K562 (cell line): ENCODE measurements around the gene DTNBP1. TPM values are rescaled to one million over a fixed set of nuclear protein-coding genes. Genes with fewer than 3 reads are reported as not detected.

Experiments
- BDP1 ChIP-seq: IDR thresholded peaks from 3 replicates; pipeline ENCODE4 v1.6.1; 2011; ENCODE audit not compliant: insufficient read length, insufficient read depth
- BMI1 ChIP-seq: fragments of 150-350 bp; IDR thresholded peaks from 2 replicates; pipeline ENCODE4 v1.6.1; 2014; ENCODE audit warnings: low read length
- CBX1 ChIP-seq: sonication (generic); IDR thresholded peaks from 2 replicates; pipeline ENCODE4 v1.6.1; 2016; ENCODE audit warnings: antibody characterized with exemption, low read depth, mild to moderate bottlenecking
- GATA2 ChIP-seq: sonication (generic); formaldehyde crosslinking; IDR thresholded peaks from 2 replicates; pipeline ENCODE4 v1.4.0; 2020; ENCODE audit warnings: mild to moderate bottlenecking, missing genetic modification reagents
- HLTF ChIP-seq: fragments of 450-650 bp; IDR thresholded peaks from 2 replicates; pipeline ENCODE4 v1.6.1; 2016
- ID3 ChIP-seq, 2 experiments: fragments of 250-450 bp in 1 of 2; fragments of 450-650 bp in 1 of 2; sonication (Bioruptor Pico) in 1 of 2; IDR thresholded peaks; 2 replicates each; pipeline versions ENCODE4 v1.6.1 to v1.8.0; 2016 to 2021; ENCODE audit warnings: mild to moderate bottlenecking in 2 of 2, moderate library complexity in 2 of 2, missing compliant biosample characterization in 1 of 2, missing genetic modification characterization in 1 of 2
- SMARCB1 ChIP-seq: IDR thresholded peaks from 2 replicates; pipeline ENCODE4 v1.6.1; 2011; ENCODE audit warnings: improper control_type of control experiment, low read depth; ENCODE audit not compliant: insufficient read length
- TRIM24 ChIP-seq, 2 experiments: fragments of 450-650 bp; IDR thresholded peaks; 2 replicates each; pipeline ENCODE4 v1.6.1; 2016
- ZFP36 ChIP-seq: fragments of 150-350 bp; IDR thresholded peaks from 2 replicates; pipeline ENCODE4 v1.6.1; 2018; ENCODE audit warnings: low read length, low read depth; ENCODE audit not compliant: partially characterized antibody
- ZNF717 ChIP-seq: fragments of 250-450 bp; sonication (Bioruptor Pico); IDR thresholded peaks from 2 replicates; pipeline ENCODE4 v1.5.0; 2021
- ZNF780A ChIP-seq: fragments of 250-450 bp; sonication (Bioruptor Pico); IDR thresholded peaks from 2 replicates; pipeline ENCODE4 v1.5.0; 2021; ENCODE audit warnings: mild to moderate bottlenecking
- polyA plus RNA-seq, 8 experiments: library from polyadenylated mRNA; depleted of rRNA in 4 of 8; stranded (reverse) in 5 of 8; unstranded in 3 of 8; fragments of >200 nt; fragmentation: Nextera tagmentation in 2 of 8; fragmentation: Illumina TruSeq in 1 of 8; extraction: Ambion mirVana in 2 of 8; extraction: Trizol in 1 of 8; gene quantifications; 2 replicates each; pipeline versions ENCODE4 v1.2.1 to v1.2.3, GENCODE V29; 2011 to 2014; ENCODE audit warnings: inconsistent platforms in 1 of 8, missing spikeins in 1 of 8
- total RNA-seq, 7 experiments: library from RNA; depleted of rRNA in 6 of 7; stranded (reverse); fragments of >200 nt in 6 of 7; fragmentation: Illumina TruSeq in 2 of 7; extraction: Trizol in 2 of 7; gene quantifications; 2 replicates each; pipeline versions ENCODE4 v1.2.1 to v1.2.3, GENCODE V29; 2011 to 2021; ENCODE audit warnings: low replicate concordance in 1 of 7
- TF ChIP-seq, protein P1 (sequence below): fragments of 450-650 bp; conservative IDR thresholded peaks from 2 replicates; pipeline ENCODE4 v1.6.1; 2016; ENCODE audit warnings: missing genetic modification characterization, low read depth, mild to moderate bottlenecking, control low read depth, missing compliant biosample characterization
- TF ChIP-seq, protein P2 (sequence below): sonication (generic); formaldehyde crosslinking; IDR thresholded peaks from 2 replicates; pipeline ENCODE4 v1.8.0; 2022; ENCODE audit warnings: mild to moderate bottlenecking, missing genetic modification reagents
- TF ChIP-seq, protein P3 (sequence below), 2 experiments: fragments of 450-650 bp in 1 of 2; sonication (generic) in 1 of 2; formaldehyde crosslinking in 1 of 2; IDR thresholded peaks; 2 replicates each; pipeline versions ENCODE4 v1.7.1 to v1.9.0; 2016 to 2022; ENCODE audit warnings: inconsistent platforms in 1 of 2, mild to moderate bottlenecking in 1 of 2, missing genetic modification reagents in 1 of 2
- TF ChIP-seq, protein P4 (sequence below): fragments of 250-450 bp; sonication (Bioruptor Pico); IDR thresholded peaks from 2 replicates; pipeline ENCODE4 v1.4.0; 2020

The DTNBP1 gene
- total and polyA plus RNA-seq, 9 of the 15 experiments (the other 6 are each of a cell fraction or from before 2014, with no cell fraction given), result 16.7 to 54.5 (median 21.4) TPM

GRCh38 chr6:15509335-15509933, 153.4 kb downstream of the DTNBP1 start (continued):
- TF ChIP-seq, protein P1, sequence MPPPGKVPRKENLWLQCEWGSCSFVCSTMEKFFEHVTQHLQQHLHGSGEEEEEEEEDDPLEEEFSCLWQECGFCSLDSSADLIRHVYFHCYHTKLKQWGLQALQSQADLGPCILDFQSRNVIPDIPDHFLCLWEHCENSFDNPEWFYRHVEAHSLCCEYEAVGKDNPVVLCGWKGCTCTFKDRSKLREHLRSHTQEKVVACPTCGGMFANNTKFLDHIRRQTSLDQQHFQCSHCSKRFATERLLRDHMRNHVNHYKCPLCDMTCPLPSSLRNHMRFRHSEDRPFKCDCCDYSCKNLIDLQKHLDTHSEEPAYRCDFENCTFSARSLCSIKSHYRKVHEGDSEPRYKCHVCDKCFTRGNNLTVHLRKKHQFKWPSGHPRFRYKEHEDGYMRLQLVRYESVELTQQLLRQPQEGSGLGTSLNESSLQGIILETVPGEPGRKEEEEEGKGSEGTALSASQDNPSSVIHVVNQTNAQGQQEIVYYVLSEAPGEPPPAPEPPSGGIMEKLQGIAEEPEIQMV (tag), result no peak
- TF ChIP-seq ID3 (CRISPR knock-in tag; IDR thresholded peaks at IDR 0.05) (no peak), ID3 (tag; IDR thresholded peaks at IDR 0.05) (peak; percentile 88; the same call in 1 of the 2 replicates), CBX1 (0 out of 2 replicates have a peak, but pooled peaks have one; percentile 13), GATA2 (peak; percentile 64), BDP1 (no peak), SMARCB1 (no peak), ZNF780A (CRISPR knock-in tag) (no peak), BMI1 (no peak), ZFP36 (no peak), ZNF717 (CRISPR knock-in tag) (no peak), TRIM24 (IDR thresholded peaks at IDR 0.05) (peak; percentile 40 to 63; a peak in 2 of 4 replicates), HLTF (no peak)
- TF ChIP-seq, protein P2, sequence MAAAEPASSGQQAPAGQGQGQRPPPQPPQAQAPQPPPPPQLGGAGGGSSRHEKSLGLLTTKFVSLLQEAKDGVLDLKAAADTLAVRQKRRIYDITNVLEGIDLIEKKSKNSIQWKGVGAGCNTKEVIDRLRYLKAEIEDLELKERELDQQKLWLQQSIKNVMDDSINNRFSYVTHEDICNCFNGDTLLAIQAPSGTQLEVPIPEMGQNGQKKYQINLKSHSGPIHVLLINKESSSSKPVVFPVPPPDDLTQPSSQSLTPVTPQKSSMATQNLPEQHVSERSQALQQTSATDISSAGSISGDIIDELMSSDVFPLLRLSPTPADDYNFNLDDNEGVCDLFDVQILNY, result no peak
- TF ChIP-seq, protein P3, sequence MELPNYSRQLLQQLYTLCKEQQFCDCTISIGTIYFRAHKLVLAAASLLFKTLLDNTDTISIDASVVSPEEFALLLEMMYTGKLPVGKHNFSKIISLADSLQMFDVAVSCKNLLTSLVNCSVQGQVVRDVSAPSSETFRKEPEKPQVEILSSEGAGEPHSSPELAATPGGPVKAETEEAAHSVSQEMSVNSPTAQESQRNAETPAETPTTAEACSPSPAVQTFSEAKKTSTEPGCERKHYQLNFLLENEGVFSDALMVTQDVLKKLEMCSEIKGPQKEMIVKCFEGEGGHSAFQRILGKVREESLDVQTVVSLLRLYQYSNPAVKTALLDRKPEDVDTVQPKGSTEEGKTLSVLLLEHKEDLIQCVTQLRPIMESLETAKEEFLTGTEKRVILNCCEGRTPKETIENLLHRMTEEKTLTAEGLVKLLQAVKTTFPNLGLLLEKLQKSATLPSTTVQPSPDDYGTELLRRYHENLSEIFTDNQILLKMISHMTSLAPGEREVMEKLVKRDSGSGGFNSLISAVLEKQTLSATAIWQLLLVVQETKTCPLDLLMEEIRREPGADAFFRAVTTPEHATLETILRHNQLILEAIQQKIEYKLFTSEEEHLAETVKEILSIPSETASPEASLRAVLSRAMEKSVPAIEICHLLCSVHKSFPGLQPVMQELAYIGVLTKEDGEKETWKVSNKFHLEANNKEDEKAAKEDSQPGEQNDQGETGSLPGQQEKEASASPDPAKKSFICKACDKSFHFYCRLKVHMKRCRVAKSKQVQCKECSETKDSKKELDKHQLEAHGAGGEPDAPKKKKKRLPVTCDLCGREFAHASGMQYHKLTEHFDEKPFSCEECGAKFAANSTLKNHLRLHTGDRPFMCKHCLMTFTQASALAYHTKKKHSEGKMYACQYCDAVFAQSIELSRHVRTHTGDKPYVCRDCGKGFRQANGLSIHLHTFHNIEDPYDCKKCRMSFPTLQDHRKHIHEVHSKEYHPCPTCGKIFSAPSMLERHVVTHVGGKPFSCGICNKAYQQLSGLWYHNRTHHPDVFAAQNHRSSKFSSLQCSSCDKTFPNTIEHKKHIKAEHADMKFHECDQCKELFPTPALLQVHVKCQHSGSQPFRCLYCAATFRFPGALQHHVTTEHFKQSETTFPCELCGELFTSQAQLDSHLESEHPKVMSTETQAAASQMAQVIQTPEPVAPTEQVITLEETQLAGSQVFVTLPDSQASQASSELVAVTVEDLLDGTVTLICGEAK (IDR thresholded peaks at IDR 0.05), result peak; percentile 82
- TF ChIP-seq, protein P3 (CRISPR knock-in tag; IDR thresholded peaks at IDR 0.05), result no peak
- TF ChIP-seq, protein P4, sequence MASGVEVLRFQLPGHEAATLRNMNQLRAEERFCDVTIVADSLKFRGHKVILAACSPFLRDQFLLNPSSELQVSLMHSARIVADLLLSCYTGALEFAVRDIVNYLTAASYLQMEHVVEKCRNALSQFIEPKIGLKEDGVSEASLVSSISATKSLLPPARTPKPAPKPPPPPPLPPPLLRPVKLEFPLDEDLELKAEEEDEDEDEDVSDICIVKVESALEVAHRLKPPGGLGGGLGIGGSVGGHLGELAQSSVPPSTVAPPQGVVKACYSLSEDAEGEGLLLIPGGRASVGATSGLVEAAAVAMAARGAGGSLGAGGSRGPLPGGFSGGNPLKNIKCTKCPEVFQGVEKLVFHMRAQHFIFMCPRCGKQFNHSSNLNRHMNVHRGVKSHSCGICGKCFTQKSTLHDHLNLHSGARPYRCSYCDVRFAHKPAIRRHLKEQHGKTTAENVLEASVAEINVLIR (CRISPR knock-in tag), result no peak
